LNCaP clone FGC (cell line): ENCODE data around the gene ZNF831.

Source experiments
- DNase-seq: peaks from one replicate; pipeline ENCODE4 v3.0.0-alpha.2; 2011; ENCODE audit warnings: low read depth
- H3K4me3 ChIP-seq: 2 replicates; pipeline ENCODE4 v1.5.1; 2011; ENCODE audit warnings: mild to moderate bottlenecking, low read depth, low read length, control low read depth
- CTCF ChIP-seq: IDR thresholded peaks from 2 replicates; pipeline ENCODE4 v1.5.1; 2012; ENCODE audit warnings: mild to moderate bottlenecking; ENCODE audit not compliant: control insufficient read depth, insufficient read depth; ENCODE audit errors: extremely low read depth

Gene ZNF831

GRCh38 chr20:59145247-59145923 lies 18.2 kb upstream of the ZNF831 start:
- no peak for TF ChIP-seq CTCF
- no peak overlapping the region for H3K4me3 ChIP-seq
- no peak for DNase-seq

DNA sequence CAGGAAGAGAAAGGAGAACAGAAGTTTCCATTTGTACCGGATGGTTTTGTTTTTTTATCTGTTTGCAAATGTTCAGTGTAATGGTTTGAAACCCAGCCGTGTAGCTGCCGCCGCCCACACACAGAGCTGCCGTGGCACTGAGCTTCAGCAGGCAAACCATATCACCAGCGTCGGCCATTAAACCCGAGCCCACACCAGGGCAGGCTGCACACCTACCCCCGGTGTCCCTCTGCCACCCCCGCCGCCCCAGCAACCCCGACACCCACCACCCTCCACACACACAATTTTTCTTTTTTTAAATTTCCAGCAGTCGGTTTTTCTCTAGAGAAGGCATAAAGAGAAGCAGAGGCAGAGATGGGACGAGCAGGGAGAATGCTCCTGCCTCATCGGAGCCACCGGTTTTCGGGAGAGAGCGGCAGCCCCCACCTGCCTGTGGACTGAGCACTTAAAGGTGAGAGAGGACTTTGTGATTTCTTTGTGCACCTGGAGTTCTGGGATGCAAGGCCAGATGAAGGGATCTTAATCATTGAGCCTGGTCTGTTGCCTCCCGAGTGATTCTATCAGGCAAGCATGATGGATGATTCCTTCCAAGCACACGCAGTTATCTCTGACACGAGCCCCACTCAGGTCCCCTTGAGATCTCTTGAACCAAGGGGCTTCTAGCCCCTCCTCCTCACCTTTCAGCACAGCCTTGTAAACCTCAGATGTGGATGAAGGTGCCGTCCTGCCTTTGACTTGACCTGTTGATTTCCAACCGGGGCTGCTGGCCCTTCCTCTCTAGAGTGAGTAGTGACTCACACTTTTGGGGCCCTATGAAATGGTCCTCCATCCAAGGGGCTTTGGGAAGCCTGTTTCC lies 17.5 kb upstream of the ZNF831 start:
- no peak for DNase-seq
- TF ChIP-seq CTCF = no peak
- H3K4me3 ChIP-seq = no peak overlapping the region

DNA sequence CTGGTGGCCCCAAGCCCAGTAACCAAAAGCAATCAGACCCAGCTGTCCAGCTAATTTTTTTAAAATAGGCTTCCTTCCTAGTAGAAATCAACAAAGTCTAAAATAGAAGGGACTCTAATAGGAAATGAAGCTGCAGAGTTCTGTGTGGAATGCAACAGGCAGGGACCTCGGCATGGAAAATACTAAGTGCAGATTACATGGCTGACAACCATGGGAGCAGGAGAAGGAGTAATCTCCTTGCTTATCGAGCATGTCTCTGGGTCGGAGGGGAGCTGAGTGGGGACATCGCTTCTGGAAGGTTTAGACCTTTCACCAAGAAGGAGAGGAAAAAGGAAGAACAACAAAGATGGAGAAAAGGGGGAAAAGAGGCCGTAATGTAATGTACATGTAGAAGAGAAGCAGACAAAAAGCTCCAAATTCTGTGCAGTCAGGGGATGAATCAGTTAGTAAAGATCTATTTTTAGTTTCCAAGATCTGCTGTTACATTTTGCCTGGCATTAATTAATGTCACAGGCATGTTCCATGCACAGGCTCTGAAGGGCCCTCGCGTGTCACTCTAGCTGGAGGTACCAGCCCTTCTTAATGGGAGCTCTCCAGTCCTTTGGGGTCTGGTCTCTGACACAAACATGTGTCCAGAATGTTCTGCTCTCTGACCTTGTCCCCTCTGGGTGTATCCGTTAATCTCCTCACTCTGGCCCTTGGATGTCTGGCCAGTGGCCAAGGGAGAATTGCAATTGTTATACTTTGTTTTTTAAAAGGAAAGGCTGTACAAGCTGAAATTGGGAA lies 16.6 kb upstream of the ZNF831 start:
- no peak for TF ChIP-seq CTCF
- H3K4me3 ChIP-seq = no peak overlapping the region
- DNase-seq = no peak

GRCh38 chr20:59147586-59147985 lies 16.0 kb upstream of the ZNF831 start:
- DNase-seq = no peak
- TF ChIP-seq CTCF = no peak
- H3K4me3 ChIP-seq = no peak overlapping the region

DNA sequence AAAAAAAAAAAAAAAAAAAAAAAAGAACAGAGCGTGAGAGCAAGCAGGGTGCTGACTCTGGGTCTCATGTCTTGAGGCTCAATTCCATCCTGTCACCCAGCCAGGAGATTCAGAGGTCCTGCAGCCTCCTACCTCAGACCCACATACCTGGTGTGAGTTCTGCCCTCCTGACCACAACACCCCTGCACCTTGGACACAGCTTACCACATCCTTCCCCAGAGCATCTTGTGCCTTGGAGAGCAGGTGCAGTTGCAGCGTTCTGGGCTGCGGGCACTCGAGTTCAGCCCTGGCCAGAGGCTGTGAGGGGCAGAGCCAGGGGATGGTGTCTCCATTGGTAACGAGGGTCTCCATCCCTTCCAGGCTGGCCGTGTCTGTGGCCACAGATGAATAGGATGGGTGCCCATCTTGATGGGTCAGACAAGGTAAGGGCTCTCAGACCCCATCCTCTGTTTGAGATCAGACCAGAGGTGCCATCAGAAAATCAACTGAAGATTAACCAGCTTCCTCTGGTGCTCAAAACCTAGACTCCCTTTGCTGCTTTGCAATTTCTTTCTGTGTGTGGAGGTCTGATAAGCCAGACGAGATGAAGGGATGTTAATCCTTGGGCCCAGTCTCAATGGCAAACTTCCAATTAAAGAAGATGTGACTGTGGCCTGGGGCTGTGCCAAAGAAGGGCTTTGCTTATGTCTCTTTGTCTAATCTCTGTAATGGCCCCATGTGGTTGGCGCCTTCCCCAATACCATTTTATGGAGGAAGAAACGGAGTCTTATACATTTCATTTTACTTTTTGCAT lies 14.7 kb upstream of the ZNF831 start:
- DNase-seq = no peak
- no peak overlapping the region for H3K4me3 ChIP-seq
- no peak for TF ChIP-seq CTCF
